AG04450 (cell line): ENCODE results near the gene KYAT1. TPM values are rescaled to one million over a fixed set of nuclear protein-coding genes. Genes with fewer than 3 reads are reported as not detected.

Experiments
- CTCF ChIA-PET: fragments of 300-600, 350-600 bp; formaldehyde crosslinking; extraction: SDS; loops from one replicate; lab custom pipeline; 2022; ENCODE audit warnings: antibody characterized with exemption, inconsistent platforms; lab: Charles Lee
- POLR2A ChIA-PET: fragments of 350-600 bp; formaldehyde crosslinking; extraction: SDS; loops from one replicate; lab custom pipeline; 2021; ENCODE audit warnings: antibody characterized with exemption, inconsistent platforms; lab: Yijun Ruan, JAX
- DNase-seq: peaks from one replicate; pipeline ENCODE4 v3.0.0-alpha.2; 2011; ENCODE audit warnings: low read depth, low spot score
- H3K27ac ChIP-seq: one replicate; pipeline ENCODE4 v1.5.1; 2012; ENCODE audit warnings: low read depth, low read length, control low read depth
- H3K27me3 ChIP-seq: one replicate; pipeline ENCODE4 v1.6.0; 2012; ENCODE audit warnings: low read length; ENCODE audit not compliant: control insufficient read depth, insufficient read depth
- H3K4me3 ChIP-seq: 2 replicates; pipeline ENCODE4 v1.5.1; 2011; ENCODE audit warnings: mild to moderate bottlenecking, low read depth, low read length, control low read depth
- H3K9me3 ChIP-seq: 2 replicates; pipeline ENCODE4 v1.5.1; 2012; ENCODE audit warnings: low read length; ENCODE audit not compliant: control insufficient read depth, insufficient read depth
- CTCF ChIP-seq: IDR thresholded peaks from 2 replicates; pipeline ENCODE4 v1.5.1; 2011; ENCODE audit warnings: low read depth, low read length, control low read depth, inconsistent platforms
- polyA plus RNA-seq: library from polyadenylated mRNA; depleted of rRNA; stranded (reverse); fragments of >200 nt; gene quantifications from 2 replicates; pipeline ENCODE4 v1.2.3, GENCODE V29; 2011

The KYAT1 gene
- polyA plus RNA-seq, 1 experiment: 5.2 TPM

GRCh38 chr9:128841694-128842492 is 39.9 kb downstream of the KYAT1 start:
- TF ChIP-seq CTCF: no peak
- POLR2A ChIA-PET: no interaction called here
- CTCF ChIA-PET: no interaction called here

GRCh38 chr9:128840524-128840923 is 41.2 kb downstream of the KYAT1 start:
- no peaks in the 10 kb centered on the region for H3K9me3 ChIP-seq
- no peak overlapping the region for H3K27ac ChIP-seq
- no peak for DNase-seq
- no peaks in the 10 kb centered on the region for H3K27me3 ChIP-seq
- CTCF ChIA-PET: no interaction called here
- TF ChIP-seq CTCF: no peak
- POLR2A ChIA-PET: no interaction called here
- no peak overlapping the region for H3K4me3 ChIP-seq

More at GRCh38 chr9:128841694-128842492, 39.9 kb downstream of the KYAT1 start:
- Histone ChIP-seq H3K27me3 (no peaks in the 10 kb centered on the region), H3K27ac (no peak overlapping the region), H3K9me3 (no peaks in the 10 kb centered on the region), H3K4me3 (no peak overlapping the region)
- no peak for DNase-seq

GRCh38 chr9:128838338-128838737 is 43.4 kb downstream of the KYAT1 start:
- no peak for TF ChIP-seq CTCF
- H3K4me3 ChIP-seq: no peak overlapping the region
- CTCF ChIA-PET: interaction anchor here (0.7 to 1.8 kb wide), 2 partner anchors 20 to 25 kb away, joined by 3 to 7 read pairs; partner anchors contain the start of gene ENDOG
- no peak overlapping the region for H3K27ac ChIP-seq
- no peak for DNase-seq
- H3K9me3 ChIP-seq: no peaks in the 10 kb centered on the region; the same call in 1 of the 2 replicates
- POLR2A ChIA-PET: no interaction called here
- H3K27me3 ChIP-seq: no peaks in the 10 kb centered on the region

- TF ChIP-seq CTCF: no peak
- Histone ChIP-seq H3K27ac (no peak overlapping the region), H3K27me3 (no peaks in the 10 kb centered on the region), H3K4me3 (no peak overlapping the region), H3K9me3 (no peaks in the 10 kb centered on the region; the same call in 1 of the 2 replicates)
- POLR2A ChIA-PET: interaction anchor here (0.7 kb wide), 1 partner anchor 22 kb away, joined by 4 read pairs; no protein-coding TSS in a partner anchor
- CTCF ChIA-PET: no interaction called here
- no peak for DNase-seq
Measured at GRCh38 chr9:128836509-128837145, 45.1 kb downstream of the KYAT1 start.
